IMR-90 (cell line): Measurements from ENCODE around the gene MFAP4. TPM values are rescaled to one million over a fixed set of nuclear protein-coding genes. Genes with fewer than 3 reads are reported as not detected.
A peak's percentile ranks its signal among the peaks of the same experiment; 100 is the strongest.

ENCODE experiments used
- ATAC-seq: fragments of 200-7000 bp; cut with Tn5 transposase; 2 replicates; pipeline ENCODE4 v1.9.1; 2020; ENCODE audit warnings: low read depth, mild to moderate bottlenecking, moderate library complexity
- BruUV-seq: library from RNA; stranded (reverse); fragments of 400-500 nt; replicated peaks from 2 replicates; lab custom pipeline; 2021; lab: Mats Ljungman, UMichigan
- CTCF ChIA-PET: fragments of 300-600 bp; formaldehyde crosslinking; extraction: SDS; loops from one replicate; lab custom pipeline; 2021; ENCODE audit warnings: antibody characterized with exemption; lab: Yijun Ruan, JAX
- POLR2A ChIA-PET: fragments of 300-600 bp; sonication (Branson Sonifier 250); formaldehyde crosslinking; loops from one replicate; lab custom pipeline; 2022; ENCODE audit warnings: antibody characterized with exemption; ENCODE audit not compliant: unreplicated experiment; lab: Charles Lee
- DNase-seq: peaks from one replicate; pipeline ENCODE4 v3.0.0; 2013
- H2AFZ ChIP-seq: replicated peaks from 2 replicates; pipeline ENCODE3; 2013; ENCODE audit warnings: low read length, mild to moderate bottlenecking; ENCODE audit not compliant: poor library complexity
- H2AK5ac ChIP-seq: 2 replicates; pipeline ENCODE4 v1.6.1; 2013; ENCODE audit warnings: low read depth, low read length, inconsistent platforms
- H2AK9ac ChIP-seq: replicated peaks from 2 replicates; pipeline ENCODE3; 2013; ENCODE audit warnings: mild to moderate bottlenecking, low read depth, low read length, moderate library complexity; ENCODE audit not compliant: poor library complexity
- H2BK120ac ChIP-seq: 2 replicates; pipeline ENCODE4 v1.6.1; 2013; ENCODE audit warnings: low read depth, low read length, inconsistent platforms
- H2BK15ac ChIP-seq: 3 replicates; pipeline ENCODE4 v1.6.1; 2013; ENCODE audit warnings: low read depth, low read length, inconsistent platforms
- H2BK20ac ChIP-seq: 2 replicates; pipeline ENCODE4 v1.6.1; 2013; ENCODE audit warnings: low read depth, mild to moderate bottlenecking, inconsistent platforms, low read length, moderate library complexity
- H2BK5ac ChIP-seq: 2 replicates; pipeline ENCODE4 v1.6.1; 2013; ENCODE audit warnings: mild to moderate bottlenecking, low read depth, low read length, inconsistent platforms; ENCODE audit not compliant: poor library complexity, severe bottlenecking
- H3K14ac ChIP-seq: replicated peaks from 2 replicates; pipeline ENCODE4 v1.6.1; 2013; ENCODE audit warnings: low read depth, low read length, inconsistent platforms
- H3K18ac ChIP-seq: 2 replicates; pipeline ENCODE4 v1.6.1; 2013; ENCODE audit warnings: low read depth, low read length, control low read depth
- H3K23ac ChIP-seq: 2 replicates; pipeline ENCODE4 v1.6.1; 2013; ENCODE audit warnings: low read depth, low read length, inconsistent platforms
- H3K27ac ChIP-seq: 2 replicates; pipeline ENCODE4 v1.5.1; 2013; ENCODE audit warnings: mild to moderate bottlenecking, control low read depth, low read length; ENCODE audit not compliant: insufficient read depth
- H3K27me3 ChIP-seq: 2 replicates; pipeline ENCODE4 v1.6.1; 2013; ENCODE audit warnings: low read length; ENCODE audit not compliant: control insufficient read depth, insufficient read depth
- H3K36me3 ChIP-seq: 2 replicates; pipeline ENCODE4 v1.6.1; 2013; ENCODE audit warnings: low read length, mixed read lengths; ENCODE audit not compliant: control insufficient read depth, insufficient read depth
- H3K4ac ChIP-seq: 2 replicates; pipeline ENCODE4 v1.6.1; 2013; ENCODE audit warnings: low read depth, low read length, inconsistent platforms
- H3K4me1 ChIP-seq: 2 replicates; pipeline ENCODE4 v1.6.1; 2013; ENCODE audit warnings: low read length, mixed read lengths; ENCODE audit not compliant: control insufficient read depth, insufficient read depth
- H3K4me2 ChIP-seq: 2 replicates; pipeline ENCODE4 v1.6.1; 2013; ENCODE audit warnings: low read depth, mild to moderate bottlenecking, control low read depth, low read length, moderate library complexity
- H3K4me3 ChIP-seq: 2 replicates; pipeline ENCODE4 v1.5.1; 2013; ENCODE audit warnings: low read depth, mild to moderate bottlenecking, control low read depth, low read length, moderate library complexity; ENCODE audit not compliant: insufficient read depth
- H3K56ac ChIP-seq: 2 replicates; pipeline ENCODE4 v1.6.1; 2013; ENCODE audit warnings: low read length, inconsistent platforms; ENCODE audit not compliant: insufficient read depth; ENCODE audit errors: extremely low read depth
- H3K79me1 ChIP-seq, 2 experiments: 2 replicates each; pipeline ENCODE4 v1.6.1; 2013; ENCODE audit warnings: low read length in 2 of 2, inconsistent platforms in 1 of 2, low read depth in 1 of 2
- H3K9ac ChIP-seq: 2 replicates; pipeline ENCODE4 v1.6.1; 2013; ENCODE audit warnings: low read depth, low read length, control low read depth
- H3K9me1 ChIP-seq: 2 replicates; pipeline ENCODE4 v1.6.1; 2013; ENCODE audit warnings: low read length, inconsistent platforms; ENCODE audit not compliant: insufficient read depth
- H3K9me3 ChIP-seq: 2 replicates; pipeline ENCODE4 v1.6.1; 2013; ENCODE audit warnings: low read length; ENCODE audit not compliant: control insufficient read depth, insufficient read depth
- H4K20me1 ChIP-seq: 2 replicates; pipeline ENCODE4 v1.6.1; 2013; ENCODE audit warnings: low read length, inconsistent platforms; ENCODE audit not compliant: insufficient read depth
- H4K5ac ChIP-seq: 2 replicates; pipeline ENCODE4 v1.6.1; 2013; ENCODE audit warnings: mild to moderate bottlenecking, low read depth, low read length, control low read depth
- H4K8ac ChIP-seq, 2 experiments: 2 replicates each; pipeline ENCODE4 v1.6.1; 2013; ENCODE audit warnings: low read depth in 2 of 2, low read length in 2 of 2, control low read depth in 1 of 2, inconsistent platforms in 1 of 2
- H4K91ac ChIP-seq: 2 replicates; pipeline ENCODE4 v1.6.1; 2013; ENCODE audit warnings: low read depth, low read length, inconsistent platforms; ENCODE audit not compliant: insufficient read depth
- BHLHE40 ChIP-seq: fragments of 150-350 bp; IDR thresholded peaks from 2 replicates; pipeline ENCODE4 v1.6.1; 2016; ENCODE audit warnings: mild to moderate bottlenecking, low read depth, low read length
- CEBPB ChIP-seq: IDR thresholded peaks from 2 replicates; pipeline ENCODE4 v1.6.1; 2012; ENCODE audit warnings: low read depth, low read length, improper control_type of control experiment
- CHD1 ChIP-seq: IDR thresholded peaks from 2 replicates; pipeline ENCODE4 v1.6.1; 2012; ENCODE audit warnings: low read depth, low read length, improper control_type of control experiment
- FOS ChIP-seq: fragments of 150-350 bp; IDR thresholded peaks from 2 replicates; pipeline ENCODE4 v1.6.1; 2016; ENCODE audit warnings: low read depth, low read length
- MAFK ChIP-seq: IDR thresholded peaks from 2 replicates; pipeline ENCODE4 v1.6.1; 2012; ENCODE audit warnings: low read depth, low read length, improper control_type of control experiment
- MAZ ChIP-seq: IDR thresholded peaks from 2 replicates; pipeline ENCODE4 v1.6.1; 2012; ENCODE audit warnings: low read depth, mild to moderate bottlenecking, low read length, improper control_type of control experiment, moderate library complexity, borderline replicate concordance
- MXI1 ChIP-seq: IDR thresholded peaks from 2 replicates; pipeline ENCODE4 v1.6.1; 2012; ENCODE audit warnings: low read depth, mild to moderate bottlenecking, low read length, moderate library complexity, borderline replicate concordance
- NFE2L2 ChIP-seq: fragments of 150-350 bp; IDR thresholded peaks from 2 replicates; pipeline ENCODE4 v1.6.1; 2016; ENCODE audit warnings: low read depth, mild to moderate bottlenecking, low read length
- POLR2A ChIP-seq: IDR thresholded peaks from 2 replicates; pipeline ENCODE4 v1.6.1; 2012; ENCODE audit warnings: mild to moderate bottlenecking, low read depth, low read length
- RAD21 ChIP-seq: IDR thresholded peaks from 2 replicates; pipeline ENCODE4 v1.6.1; 2012; ENCODE audit warnings: low read length, improper control_type of control experiment
- RCOR1 ChIP-seq: IDR thresholded peaks from 2 replicates; pipeline ENCODE4 v1.6.1; 2012; ENCODE audit warnings: mild to moderate bottlenecking, low read length, improper control_type of control experiment; ENCODE audit not compliant: insufficient replicate concordance
- RFX5 ChIP-seq: IDR thresholded peaks from 2 replicates; pipeline ENCODE4 v1.8.0; 2012; ENCODE audit warnings: low read depth, mild to moderate bottlenecking, low read length, moderate library complexity
- SMC3 ChIP-seq: fragments of 150-350 bp; IDR thresholded peaks from 2 replicates; pipeline ENCODE4 v1.6.1; 2016; ENCODE audit warnings: low read depth, mild to moderate bottlenecking, antibody characterized with exemption, low read length, moderate library complexity
- WGBS, 2 experiments: methylation state at CpG; one replicate each; pipeline versions ENCODE4 v1.1.5 to v1.1.7; 2013; ENCODE audit warnings: missing lambda C conversion rate in 2 of 2; ENCODE audit not compliant: insufficient read length in 1 of 2; ENCODE audit errors: extremely low coverage in 2 of 2; 5-methylcytosine and 5-hydroxymethylcytosine counted together
- dilution Hi-C: fragments of 300-500 bp; cut with HindIII; formaldehyde crosslinking; loops from one replicate; pipeline ENCODE4 v1.14.3; 2018; ENCODE audit warnings: low sequenced_read_pairs; ENCODE audit not compliant: unreplicated experiment
- in situ Hi-C: fragments of 300-500 bp; cut with MboI; formaldehyde crosslinking; loops from 3 replicates; pipeline ENCODE4 v1.14.3; 2019; ENCODE audit warnings: low sequenced_read_pairs, inconsistent platforms, mixed read lengths
- intact Hi-C: fragments of 100-400 bp; cut with micrococcal nuclease; formaldehyde crosslinking; loops from 2 replicates; pipeline ENCODE4 v1.10.0; 2022
- polyA plus RNA-seq, 3 experiments: library from polyadenylated mRNA; depleted of rRNA; stranded (reverse); fragments of >200 nt; gene quantifications; 2 replicates each; pipeline ENCODE4 v1.2.3, GENCODE V29; 2012; ENCODE audit warnings: low replicate concordance in 1 of 3
- total RNA-seq: library from RNA; depleted of rRNA; stranded (reverse); fragments of >200 nt; gene quantifications from 2 replicates; pipeline ENCODE4 v1.2.3, GENCODE V29; 2012
- TF ChIP-seq, protein P1 (sequence below): conservative IDR thresholded peaks from 2 replicates; pipeline ENCODE4 v1.5.1; 2012; ENCODE audit warnings: mild to moderate bottlenecking, low read depth, low read length, improper control_type of control experiment
- TF ChIP-seq, protein P2 (sequence below): fragments of 150-350 bp; IDR thresholded peaks from 2 replicates; pipeline ENCODE4 v1.6.1; 2017; ENCODE audit warnings: mild to moderate bottlenecking, antibody characterized with exemption, low read length, low read depth
- TF ChIP-seq, protein P3 (sequence below): fragments of 150-350 bp; IDR thresholded peaks from 2 replicates; pipeline ENCODE4 v1.6.1; 2016; ENCODE audit warnings: low read depth, mild to moderate bottlenecking, low read length, moderate library complexity, borderline replicate concordance

The MFAP4 gene
- total and polyA plus RNA-seq, 2 of the 4 experiments (the other 2 are of a cell fraction), result 7.0 to 71.6 TPM

DNA sequence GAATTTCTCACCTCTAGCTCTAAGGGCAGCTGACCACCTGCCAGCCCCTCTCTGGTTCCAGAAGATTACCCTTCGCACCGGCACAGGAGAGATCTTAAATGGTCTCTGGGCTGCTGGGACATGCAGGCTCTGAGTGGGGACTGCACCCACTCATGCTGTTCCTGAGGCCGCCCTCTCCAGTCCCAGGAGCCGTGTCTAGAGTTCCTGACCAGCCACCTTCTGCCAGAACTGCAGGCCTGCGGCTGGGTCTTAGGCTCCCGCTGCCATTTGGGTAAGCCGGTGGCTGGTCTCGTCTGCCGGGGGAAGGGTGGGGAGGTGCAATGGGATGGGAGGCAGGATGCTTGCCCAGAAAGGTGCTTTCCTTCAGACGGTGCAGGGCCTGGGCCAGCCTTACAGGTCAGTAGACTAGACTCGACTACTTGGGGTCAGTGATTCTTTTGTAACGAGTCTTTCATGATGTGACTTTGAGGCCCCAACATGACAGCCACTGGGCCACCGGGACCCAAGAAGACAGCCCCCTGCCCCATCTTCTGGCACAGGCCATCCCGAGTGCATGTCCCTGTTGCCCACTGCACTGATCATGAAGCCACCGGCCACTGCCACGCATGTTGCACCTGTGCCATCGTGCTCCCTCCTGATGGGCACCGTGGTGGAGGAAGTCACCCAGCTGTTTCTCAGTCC, 50.9 kb downstream of the MFAP4 start:
- Histone ChIP-seq H2AFZ (no peak overlapping the region), H3K56ac (no peak overlapping the region), H3K36me3 (peaks cover 16% of the 10 kb centered on the region; the same call in 1 of the 2 replicates), H3K27me3 (no peaks in the 10 kb centered on the region), H3K14ac (no peak overlapping the region), H2BK20ac (no peak overlapping the region), H4K5ac (no peak overlapping the region), H3K4ac (no peak overlapping the region), H3K18ac (no peak overlapping the region), H3K79me1 (peaks cover 0 to 26% of the 10 kb centered on the region in 2 experiments; a peak in 2 of 4 replicates), H4K20me1 (peaks cover 4% of the 10 kb centered on the region; the same call in 1 of the 2 replicates), H3K9ac (no peak overlapping the region), H3K23ac (no peak overlapping the region), H2BK15ac (no peak overlapping the region), H4K8ac (no peak overlapping the region), H3K4me2 (no peak overlapping the region), H2AK5ac (no peak overlapping the region), H3K9me3 (no peaks in the 10 kb centered on the region), H4K91ac (no peak overlapping the region), H2AK9ac (peak overlapping the region; percentile 4), H2BK120ac (no peak overlapping the region), H2BK5ac (no peak overlapping the region), H3K4me1 (peaks cover 17% of the 10 kb centered on the region), H3K27ac (no peak overlapping the region), H3K9me1 (peaks cover 30% of the 10 kb centered on the region), H3K4me3 (no peak overlapping the region)
- no TSS peak for BruUV-seq
- WGBS, 2 experiments, result 77% methylated on average over 8 of the region's 18 CpGs; no CpG with 5 or more reads in 1 of the 2 experiments
- ChIA-PET POLR2A (no interaction called here), CTCF (no interaction called here)
- TF ChIP-seq SMC3 (no peak), MAZ (no peak), BHLHE40 (no peak), CHD1 (no peak), CEBPB (no peak), RFX5 (no peak), POLR2A (no peak), MXI1 (no peak), NFE2L2 (no peak), RCOR1 (no peak), MAFK (no peak), RAD21 (no peak), FOS (no peak)
- TF ChIP-seq, protein P1, sequence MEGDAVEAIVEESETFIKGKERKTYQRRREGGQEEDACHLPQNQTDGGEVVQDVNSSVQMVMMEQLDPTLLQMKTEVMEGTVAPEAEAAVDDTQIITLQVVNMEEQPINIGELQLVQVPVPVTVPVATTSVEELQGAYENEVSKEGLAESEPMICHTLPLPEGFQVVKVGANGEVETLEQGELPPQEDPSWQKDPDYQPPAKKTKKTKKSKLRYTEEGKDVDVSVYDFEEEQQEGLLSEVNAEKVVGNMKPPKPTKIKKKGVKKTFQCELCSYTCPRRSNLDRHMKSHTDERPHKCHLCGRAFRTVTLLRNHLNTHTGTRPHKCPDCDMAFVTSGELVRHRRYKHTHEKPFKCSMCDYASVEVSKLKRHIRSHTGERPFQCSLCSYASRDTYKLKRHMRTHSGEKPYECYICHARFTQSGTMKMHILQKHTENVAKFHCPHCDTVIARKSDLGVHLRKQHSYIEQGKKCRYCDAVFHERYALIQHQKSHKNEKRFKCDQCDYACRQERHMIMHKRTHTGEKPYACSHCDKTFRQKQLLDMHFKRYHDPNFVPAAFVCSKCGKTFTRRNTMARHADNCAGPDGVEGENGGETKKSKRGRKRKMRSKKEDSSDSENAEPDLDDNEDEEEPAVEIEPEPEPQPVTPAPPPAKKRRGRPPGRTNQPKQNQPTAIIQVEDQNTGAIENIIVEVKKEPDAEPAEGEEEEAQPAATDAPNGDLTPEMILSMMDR, result no peak
- TF ChIP-seq, protein P2, sequence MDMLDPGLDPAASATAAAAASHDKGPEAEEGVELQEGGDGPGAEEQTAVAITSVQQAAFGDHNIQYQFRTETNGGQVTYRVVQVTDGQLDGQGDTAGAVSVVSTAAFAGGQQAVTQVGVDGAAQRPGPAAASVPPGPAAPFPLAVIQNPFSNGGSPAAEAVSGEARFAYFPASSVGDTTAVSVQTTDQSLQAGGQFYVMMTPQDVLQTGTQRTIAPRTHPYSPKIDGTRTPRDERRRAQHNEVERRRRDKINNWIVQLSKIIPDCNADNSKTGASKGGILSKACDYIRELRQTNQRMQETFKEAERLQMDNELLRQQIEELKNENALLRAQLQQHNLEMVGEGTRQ, result no peak
- TF ChIP-seq, protein P3, sequence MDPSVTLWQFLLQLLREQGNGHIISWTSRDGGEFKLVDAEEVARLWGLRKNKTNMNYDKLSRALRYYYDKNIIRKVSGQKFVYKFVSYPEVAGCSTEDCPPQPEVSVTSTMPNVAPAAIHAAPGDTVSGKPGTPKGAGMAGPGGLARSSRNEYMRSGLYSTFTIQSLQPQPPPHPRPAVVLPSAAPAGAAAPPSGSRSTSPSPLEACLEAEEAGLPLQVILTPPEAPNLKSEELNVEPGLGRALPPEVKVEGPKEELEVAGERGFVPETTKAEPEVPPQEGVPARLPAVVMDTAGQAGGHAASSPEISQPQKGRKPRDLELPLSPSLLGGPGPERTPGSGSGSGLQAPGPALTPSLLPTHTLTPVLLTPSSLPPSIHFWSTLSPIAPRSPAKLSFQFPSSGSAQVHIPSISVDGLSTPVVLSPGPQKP, result no peak
- ATAC-seq (no peak), DNase-seq (no peak)
- dilution Hi-C loops (no loop called here), intact Hi-C loops (no loop called here), in situ Hi-C loops (no loop called here)
